ENCODE results near the gene SPTSSA.

Gene SPTSSA

DNA sequence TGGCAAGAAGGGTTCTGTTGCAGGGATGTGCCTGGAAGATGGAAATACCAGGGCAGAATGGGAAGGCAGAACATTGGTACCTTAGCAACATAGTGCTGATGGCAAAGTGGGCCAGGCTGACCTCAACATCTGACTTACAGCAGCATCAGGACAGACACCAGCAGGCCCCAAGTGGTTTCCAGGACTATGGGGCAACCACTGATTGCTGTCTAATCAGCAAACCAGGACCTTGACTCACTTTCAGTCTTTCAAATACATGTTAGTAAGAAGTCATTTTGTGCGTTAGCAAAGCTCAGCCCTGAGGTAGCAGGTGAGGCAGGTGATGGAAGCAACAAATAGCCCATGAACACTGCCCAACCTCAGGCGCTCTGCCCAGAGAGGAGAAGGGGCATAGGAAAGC, 4.7 kb upstream of the SPTSSA start:
- H3K79me2 ChIP-seq (ENCODE audit: low read length) = peaks cover under 1% of the 10 kb centered on the region
- TF ChIP-seq EZH2phosphoT487 (IDR thresholded peaks at IDR 0.05; ENCODE audit: low read depth) = no peak
- TF ChIP-seq, protein P1, sequence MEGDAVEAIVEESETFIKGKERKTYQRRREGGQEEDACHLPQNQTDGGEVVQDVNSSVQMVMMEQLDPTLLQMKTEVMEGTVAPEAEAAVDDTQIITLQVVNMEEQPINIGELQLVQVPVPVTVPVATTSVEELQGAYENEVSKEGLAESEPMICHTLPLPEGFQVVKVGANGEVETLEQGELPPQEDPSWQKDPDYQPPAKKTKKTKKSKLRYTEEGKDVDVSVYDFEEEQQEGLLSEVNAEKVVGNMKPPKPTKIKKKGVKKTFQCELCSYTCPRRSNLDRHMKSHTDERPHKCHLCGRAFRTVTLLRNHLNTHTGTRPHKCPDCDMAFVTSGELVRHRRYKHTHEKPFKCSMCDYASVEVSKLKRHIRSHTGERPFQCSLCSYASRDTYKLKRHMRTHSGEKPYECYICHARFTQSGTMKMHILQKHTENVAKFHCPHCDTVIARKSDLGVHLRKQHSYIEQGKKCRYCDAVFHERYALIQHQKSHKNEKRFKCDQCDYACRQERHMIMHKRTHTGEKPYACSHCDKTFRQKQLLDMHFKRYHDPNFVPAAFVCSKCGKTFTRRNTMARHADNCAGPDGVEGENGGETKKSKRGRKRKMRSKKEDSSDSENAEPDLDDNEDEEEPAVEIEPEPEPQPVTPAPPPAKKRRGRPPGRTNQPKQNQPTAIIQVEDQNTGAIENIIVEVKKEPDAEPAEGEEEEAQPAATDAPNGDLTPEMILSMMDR (IDR thresholded peaks at IDR 0.05; ENCODE audit: low read depth, low read length) = no peak

DNA sequence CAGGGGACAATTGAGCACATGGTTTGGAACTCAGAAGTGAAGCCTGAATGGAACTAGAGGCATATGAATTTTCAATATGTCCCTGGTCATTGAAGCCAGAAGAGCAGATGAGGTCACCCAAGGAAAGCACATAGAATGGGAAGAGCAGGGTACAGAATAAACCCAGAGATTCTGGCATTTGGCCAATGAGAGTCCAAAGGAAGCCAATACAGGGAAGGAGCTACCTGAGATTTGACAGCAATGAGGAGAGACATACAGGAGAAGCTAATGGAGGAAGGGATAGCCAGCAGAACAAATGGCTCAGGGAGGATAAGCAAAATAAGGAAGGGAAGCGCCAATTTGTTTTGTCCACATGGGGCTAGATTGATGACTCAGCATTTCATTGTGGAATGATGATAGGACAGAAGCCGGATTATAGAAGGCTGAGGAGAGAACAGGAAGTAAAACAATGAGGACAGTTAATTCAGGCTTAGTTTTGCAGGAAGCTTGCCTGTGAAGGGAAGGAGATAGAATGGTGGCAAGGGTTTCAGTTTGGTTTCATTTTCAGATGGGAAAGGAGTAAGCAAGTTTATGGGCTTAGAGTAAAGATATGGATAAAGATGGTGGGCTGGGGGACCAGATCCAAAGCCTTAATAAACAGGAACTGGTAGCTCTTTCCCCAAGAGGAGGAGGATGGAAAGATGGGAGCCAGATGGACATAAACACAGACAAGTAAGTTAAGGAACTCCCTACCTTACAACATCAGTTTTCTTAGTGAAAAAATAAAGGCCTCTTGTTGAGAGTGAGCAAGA, 3.2 kb upstream of the SPTSSA start:
- H3K27ac ChIP-seq (ENCODE audit: low read length) = no peak overlapping the region
- H3K9me3 ChIP-seq (ENCODE audit: insufficient read depth, low read length) = no peaks in the 10 kb centered on the region
- H4K20me1 ChIP-seq (ENCODE audit: insufficient read depth, low read length) = peaks cover 12% of the 10 kb centered on the region
- no peaks in the 10 kb centered on the region for H3K27me3 ChIP-seq (ENCODE audit: low read depth, low read length)
- H3K9ac ChIP-seq (ENCODE audit: low read length) = no peak overlapping the region
- no peak overlapping the region for H2AFZ ChIP-seq (ENCODE audit: low read depth, low read length)
- peaks cover 15% of the 10 kb centered on the region for H3K79me2 ChIP-seq (ENCODE audit: low read length)
- no peak overlapping the region; the same call in 1 of the 2 replicates for H3K4me2 ChIP-seq (ENCODE audit: low read length)
- H3K36me3 ChIP-seq (replicated peaks; ENCODE audit: low read depth, low read length) = no peaks in the 10 kb centered on the region
- H3K4me3 ChIP-seq (ENCODE audit: low read length) = no peak overlapping the region
- TF ChIP-seq EZH2phosphoT487 (IDR thresholded peaks at IDR 0.05; ENCODE audit: low read depth) = no peak
- TF ChIP-seq, protein P1 (IDR thresholded peaks at IDR 0.05; ENCODE audit: low read depth, low read length) = no peak
- H3K4me1 ChIP-seq (ENCODE audit: low read length) = peaks cover 14% of the 10 kb centered on the region

More for the DNA sequence above, 4.7 kb upstream of the SPTSSA start:
- H3K9me3 ChIP-seq (ENCODE audit: insufficient read depth, low read length) = no peaks in the 10 kb centered on the region
- H4K20me1 ChIP-seq (ENCODE audit: insufficient read depth, low read length) = no peaks in the 10 kb centered on the region
- no peak overlapping the region for H2AFZ ChIP-seq (ENCODE audit: low read depth, low read length)
- H3K4me2 ChIP-seq (ENCODE audit: low read length) = no peak overlapping the region
- H3K4me3 ChIP-seq (ENCODE audit: low read length) = no peak overlapping the region
- H3K9ac ChIP-seq (ENCODE audit: low read length) = no peak overlapping the region
- peaks cover 6% of the 10 kb centered on the region for H3K4me1 ChIP-seq (ENCODE audit: low read length)
- no peak overlapping the region for H3K27ac ChIP-seq (ENCODE audit: low read length)
- no peaks in the 10 kb centered on the region for H3K36me3 ChIP-seq (replicated peaks; ENCODE audit: low read depth, low read length)
- no peaks in the 10 kb centered on the region for H3K27me3 ChIP-seq (ENCODE audit: low read depth, low read length)

- H3K27ac ChIP-seq (ENCODE audit: low read length) = no peak overlapping the region
- H3K4me1 ChIP-seq (ENCODE audit: low read length) = peaks cover 19% of the 10 kb centered on the region
- no peaks in the 10 kb centered on the region for H3K27me3 ChIP-seq (ENCODE audit: low read depth, low read length)
- no peak overlapping the region for H3K4me3 ChIP-seq (ENCODE audit: low read length)
- H3K9me3 ChIP-seq (ENCODE audit: insufficient read depth, low read length) = no peaks in the 10 kb centered on the region
- H4K20me1 ChIP-seq (ENCODE audit: insufficient read depth, low read length) = peaks cover 21% of the 10 kb centered on the region
- no peak overlapping the region for H3K4me2 ChIP-seq (ENCODE audit: low read length)
- no peak overlapping the region for H3K9ac ChIP-seq (ENCODE audit: low read length)
- TF ChIP-seq EZH2phosphoT487 (IDR thresholded peaks at IDR 0.05; ENCODE audit: low read depth) = no peak
- TF ChIP-seq, protein P1 (IDR thresholded peaks at IDR 0.05; ENCODE audit: low read depth, low read length) = no peak
- no peak overlapping the region for H2AFZ ChIP-seq (ENCODE audit: low read depth, low read length)
- peaks cover 31% of the 10 kb centered on the region for H3K79me2 ChIP-seq (ENCODE audit: low read length)
- no peaks in the 10 kb centered on the region for H3K36me3 ChIP-seq (replicated peaks; ENCODE audit: low read depth, low read length)
Measured at GRCh38 chr14:34463598-34463961, 1.5 kb upstream of the SPTSSA start.

DNA sequence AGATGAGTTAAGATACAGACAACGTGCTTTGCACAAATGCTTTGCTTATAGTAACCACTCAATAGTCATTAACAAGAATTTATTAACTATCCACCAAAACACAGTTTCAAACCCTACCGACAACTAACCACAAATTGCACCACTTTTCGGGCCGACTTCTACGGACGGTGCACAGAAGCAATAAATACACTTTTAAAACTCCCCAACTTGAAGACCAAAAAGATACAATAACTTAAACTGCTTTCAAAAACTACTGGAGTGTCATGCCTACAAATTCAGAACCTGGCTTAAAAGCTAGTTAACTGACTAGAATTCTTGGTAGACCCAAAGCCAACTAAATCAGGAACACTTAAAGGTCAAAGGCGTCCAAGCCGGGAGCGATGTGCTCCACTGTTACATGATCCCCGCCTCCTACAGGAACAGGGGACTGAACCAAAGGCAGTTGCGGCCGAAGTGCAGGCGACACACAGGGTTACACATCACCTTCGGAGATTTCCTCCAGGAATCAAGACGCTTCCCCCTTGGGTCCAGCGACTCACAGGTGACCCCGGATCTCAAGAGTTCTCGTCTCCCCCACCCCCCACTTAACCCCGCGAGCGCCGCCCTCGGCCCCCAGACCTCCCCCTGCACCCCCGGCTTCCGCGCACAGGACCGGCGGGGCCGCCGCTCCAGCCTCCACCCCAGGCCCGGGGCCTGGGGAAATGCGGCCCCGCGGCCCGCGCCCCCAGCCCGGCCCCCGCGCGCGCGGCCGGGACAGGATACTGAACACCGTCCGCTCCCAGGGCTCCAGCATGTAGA, 507 bp downstream of the SPTSSA start:
- peaks cover 21% of the 10 kb centered on the region for H4K20me1 ChIP-seq (ENCODE audit: insufficient read depth, low read length)
- H2AFZ ChIP-seq (ENCODE audit: low read depth, low read length) = no peak overlapping the region
- no peaks in the 10 kb centered on the region for H3K36me3 ChIP-seq (replicated peaks; ENCODE audit: low read depth, low read length)
- TF ChIP-seq, protein P1 (IDR thresholded peaks at IDR 0.05; ENCODE audit: low read depth, low read length) = no peak
- TF ChIP-seq EZH2phosphoT487 (IDR thresholded peaks at IDR 0.05; ENCODE audit: low read depth) = no peak
- no peaks in the 10 kb centered on the region for H3K27me3 ChIP-seq (ENCODE audit: low read depth, low read length)
- H3K4me3 ChIP-seq (ENCODE audit: low read length) = peak overlapping the region; percentile 87
- peaks cover 47% of the 10 kb centered on the region for H3K79me2 ChIP-seq (ENCODE audit: low read length)
- H3K4me2 ChIP-seq (ENCODE audit: low read length) = peak overlapping the region; percentile 86
- H3K9me3 ChIP-seq (ENCODE audit: insufficient read depth, low read length) = no peaks in the 10 kb centered on the region
- H3K9ac ChIP-seq (ENCODE audit: low read length) = peak overlapping the region; percentile 72
- peak overlapping the region; percentile 16; the same call in 1 of the 2 replicates for H3K27ac ChIP-seq (ENCODE audit: low read length)
- H3K4me1 ChIP-seq (ENCODE audit: low read length) = peaks cover 19% of the 10 kb centered on the region

Measured in OCI-LY3 (cell line).